Measurements from ENCODE around the gene DNAH10.

DNA sequence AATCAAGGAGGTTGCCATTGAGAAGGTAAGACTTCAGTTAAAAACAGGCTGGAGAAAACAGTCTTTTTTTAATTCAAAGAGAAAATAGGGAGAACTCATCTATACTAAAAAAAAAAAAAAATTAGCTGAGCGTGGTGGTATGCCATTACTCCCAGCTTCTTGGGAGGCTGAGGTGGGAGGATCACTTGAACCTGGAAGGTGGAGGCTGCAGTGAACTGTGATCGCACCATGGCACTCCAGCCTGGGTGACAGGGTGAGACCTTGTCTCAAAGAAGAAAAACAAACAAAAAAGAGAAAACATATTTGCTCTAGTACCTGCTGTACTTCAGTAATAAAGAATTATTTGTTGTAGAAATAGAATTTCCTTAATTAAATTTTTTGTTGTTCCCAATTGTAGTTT lies 68.6 kb downstream of the DNAH10 start:
- TF ChIP-seq EP300 (IDR thresholded peaks at IDR 0.05) = no peak
- TF ChIP-seq POLR2A (IDR thresholded peaks at IDR 0.05; ENCODE audit: low read length) = no peak
- TF ChIP-seq, protein P1, sequence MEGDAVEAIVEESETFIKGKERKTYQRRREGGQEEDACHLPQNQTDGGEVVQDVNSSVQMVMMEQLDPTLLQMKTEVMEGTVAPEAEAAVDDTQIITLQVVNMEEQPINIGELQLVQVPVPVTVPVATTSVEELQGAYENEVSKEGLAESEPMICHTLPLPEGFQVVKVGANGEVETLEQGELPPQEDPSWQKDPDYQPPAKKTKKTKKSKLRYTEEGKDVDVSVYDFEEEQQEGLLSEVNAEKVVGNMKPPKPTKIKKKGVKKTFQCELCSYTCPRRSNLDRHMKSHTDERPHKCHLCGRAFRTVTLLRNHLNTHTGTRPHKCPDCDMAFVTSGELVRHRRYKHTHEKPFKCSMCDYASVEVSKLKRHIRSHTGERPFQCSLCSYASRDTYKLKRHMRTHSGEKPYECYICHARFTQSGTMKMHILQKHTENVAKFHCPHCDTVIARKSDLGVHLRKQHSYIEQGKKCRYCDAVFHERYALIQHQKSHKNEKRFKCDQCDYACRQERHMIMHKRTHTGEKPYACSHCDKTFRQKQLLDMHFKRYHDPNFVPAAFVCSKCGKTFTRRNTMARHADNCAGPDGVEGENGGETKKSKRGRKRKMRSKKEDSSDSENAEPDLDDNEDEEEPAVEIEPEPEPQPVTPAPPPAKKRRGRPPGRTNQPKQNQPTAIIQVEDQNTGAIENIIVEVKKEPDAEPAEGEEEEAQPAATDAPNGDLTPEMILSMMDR (IDR thresholded peaks at IDR 0.05) = no peak
